Central memory CD4-positive, alpha-beta T cell (primary cell): ENCODE data around the gene FAM83F.

ENCODE experiments used
- DNase-seq: peaks from one replicate; pipeline ENCODE4 v3.0.0; 2022

The FAM83F gene

DNA sequence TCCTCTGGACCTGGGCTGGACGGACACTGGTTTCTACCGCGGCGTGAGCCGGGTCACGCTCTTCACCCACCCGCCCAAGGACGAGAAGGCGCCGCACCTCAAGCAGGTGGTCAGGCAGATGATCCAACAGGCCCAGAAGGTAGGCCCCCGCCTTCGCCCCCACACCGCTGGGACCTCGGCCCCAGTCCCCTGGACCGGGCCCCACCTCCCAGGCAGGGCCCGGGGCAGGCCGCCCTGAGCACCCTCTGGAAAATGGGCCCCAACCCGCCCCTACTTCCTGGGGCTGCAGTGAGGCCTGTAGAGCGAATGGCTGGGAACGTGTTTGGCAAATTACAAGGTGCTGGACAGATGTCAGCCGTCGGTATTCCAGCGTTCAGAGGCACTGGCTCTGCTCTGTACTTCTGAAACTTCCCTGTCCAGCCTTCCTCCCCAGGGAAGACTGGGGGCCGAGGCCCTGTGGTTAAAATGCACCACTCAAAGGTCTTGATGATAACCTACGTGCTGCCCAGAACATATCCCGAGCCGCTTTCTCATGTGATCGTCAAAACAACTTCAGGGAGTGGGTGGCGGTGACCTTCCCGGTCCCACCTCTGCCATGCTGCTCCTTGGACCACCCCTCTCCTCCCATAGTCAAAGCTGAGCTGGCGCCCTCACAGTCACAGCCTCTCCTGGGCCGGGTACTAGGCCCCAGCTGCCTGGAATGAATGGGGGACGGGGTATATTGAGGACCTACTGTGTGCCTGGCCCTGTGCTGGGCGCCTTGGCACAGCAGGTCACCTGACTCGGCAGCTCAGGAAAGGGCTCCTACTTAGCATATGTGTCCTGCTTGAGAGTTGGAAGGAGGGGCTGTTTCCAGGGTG is 869 bp downstream of the FAM83F start:
- DNase-seq = no peak

DNA sequence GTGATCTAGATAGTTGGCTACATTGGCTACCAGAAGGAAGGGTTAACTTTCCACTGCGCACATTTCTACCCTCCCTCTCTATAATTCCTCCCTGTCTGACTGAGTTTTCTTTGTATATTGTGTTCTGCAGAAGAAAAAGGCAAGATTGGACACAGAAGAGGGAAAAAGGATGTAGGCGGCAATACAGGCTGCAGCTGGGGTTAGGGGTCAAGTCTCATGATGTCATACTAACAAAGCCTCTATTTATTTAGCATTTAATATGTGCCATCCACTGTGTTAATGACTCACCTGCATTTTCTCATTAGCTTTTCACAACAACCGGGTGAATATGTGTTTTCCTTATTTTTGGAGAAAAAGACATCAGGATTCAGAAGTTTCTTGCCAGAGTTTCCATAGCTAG is 2.0 kb downstream of the FAM83F start:
- DNase-seq = no peak

DNA sequence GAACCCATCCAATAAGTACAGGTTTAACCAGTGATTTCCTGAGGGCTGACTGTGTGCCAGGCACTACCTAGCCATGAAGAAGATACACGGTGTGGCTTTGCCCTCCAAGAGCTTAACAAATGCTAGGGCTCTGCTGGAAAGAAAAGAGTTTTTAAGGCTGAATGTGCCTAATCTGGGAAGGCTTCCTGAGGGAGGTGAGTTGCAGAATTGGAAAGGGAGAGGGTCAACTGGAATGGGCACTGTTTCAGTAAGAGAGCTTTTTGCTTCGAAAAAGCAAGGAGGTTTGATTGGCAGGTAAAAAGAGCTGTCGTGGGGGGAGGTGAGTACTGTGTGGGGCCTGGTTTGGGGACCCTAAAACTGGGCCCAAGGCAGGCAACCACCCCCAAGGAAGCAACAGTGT is 2.7 kb downstream of the FAM83F start:
- no peak for DNase-seq

GRCh38 chr22:39997939-39998726 is 3.4 kb downstream of the FAM83F start:
- DNase-seq = no peak

DNA sequence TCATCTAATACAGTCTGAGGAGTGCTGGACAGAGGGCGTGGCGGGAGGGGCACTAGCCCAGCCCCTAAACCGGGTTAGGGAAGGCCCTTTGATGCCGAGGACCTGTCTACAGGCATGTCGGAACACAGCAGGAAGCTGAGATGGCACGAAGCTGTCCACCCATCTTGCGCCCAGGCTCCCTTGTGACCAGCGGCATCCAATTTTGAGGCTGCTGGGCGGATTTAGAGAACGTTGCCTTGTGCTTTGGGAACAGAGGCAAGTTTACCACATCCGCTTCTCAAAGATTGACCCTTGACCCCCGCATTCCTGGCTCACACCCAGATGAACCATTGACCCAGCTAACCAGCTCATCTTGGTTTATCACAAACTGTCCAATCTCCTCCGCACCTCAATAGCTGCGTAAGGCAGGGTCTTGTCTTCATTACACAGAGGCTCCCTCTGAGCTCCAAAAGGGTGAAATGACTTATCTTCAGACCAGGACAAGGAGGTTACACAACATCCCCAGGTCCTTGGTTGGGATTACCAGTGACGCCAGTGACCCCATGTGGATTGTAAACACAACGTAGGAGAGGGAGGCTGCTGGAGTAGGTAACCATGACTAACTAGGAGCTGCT is 4.5 kb downstream of the FAM83F start:
- DNase-seq = no peak

DNA sequence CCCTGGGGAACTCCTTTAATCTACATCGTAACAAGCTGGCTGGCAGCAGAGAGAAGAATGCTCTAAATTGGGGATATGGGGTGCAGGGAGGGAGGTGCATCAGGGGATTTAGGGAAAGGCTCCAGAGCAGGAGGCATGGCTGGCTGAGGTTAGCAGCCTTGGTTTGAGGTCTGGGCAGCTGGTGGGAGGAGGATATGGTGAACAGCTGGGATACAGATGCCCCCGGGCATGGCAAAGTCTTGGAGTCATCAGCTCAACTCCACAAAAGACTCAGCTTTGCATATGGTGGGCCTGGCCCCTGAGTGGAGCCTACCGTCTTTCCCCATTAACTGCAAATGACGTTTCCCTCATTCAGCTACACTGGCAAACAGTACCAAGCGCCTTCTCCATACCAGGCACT is 5.4 kb downstream of the FAM83F start:
- DNase-seq = no peak

GRCh38 chr22:40001106-40001505 is 6.4 kb downstream of the FAM83F start:
- DNase-seq = no peak

DNA sequence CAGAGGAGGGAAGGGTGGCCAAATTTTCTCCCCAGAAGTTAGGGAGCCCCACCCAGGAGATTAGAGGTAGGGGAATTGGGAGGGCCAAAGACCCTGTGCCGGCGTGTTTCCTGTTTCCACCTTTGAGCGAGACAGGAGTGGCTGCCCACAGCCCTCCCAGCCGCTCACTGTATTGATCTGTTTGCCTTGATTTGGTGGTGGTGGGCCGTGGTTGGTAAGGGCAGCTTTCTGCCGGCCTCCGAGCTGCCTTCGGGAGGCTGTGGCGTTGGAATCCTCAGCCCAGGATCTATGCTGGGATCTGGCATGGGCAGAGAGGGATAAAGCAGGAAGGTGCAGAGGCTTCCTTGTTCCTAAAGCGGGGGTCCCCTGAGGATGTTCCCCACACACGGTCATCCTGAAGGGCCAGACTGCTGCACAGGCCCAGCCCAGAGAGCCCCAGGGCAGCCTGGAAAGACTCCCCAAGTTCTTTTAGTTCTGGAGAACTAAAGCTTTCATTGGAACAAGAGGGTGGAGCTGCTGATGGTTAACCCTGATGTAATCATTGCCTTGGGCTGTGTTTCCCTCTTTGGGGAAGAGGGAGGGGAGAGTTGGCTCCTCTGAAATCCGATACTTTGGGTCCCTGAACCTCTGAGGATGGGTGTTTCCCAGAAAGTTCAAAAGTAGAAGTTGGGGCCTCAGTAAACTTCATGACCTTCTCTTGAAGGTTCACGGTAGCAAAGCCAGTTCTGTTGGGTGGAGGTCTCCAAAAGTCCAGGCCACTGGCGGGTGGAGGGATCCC is 7.2 kb downstream of the FAM83F start:
- no peak for DNase-seq

- DNase-seq = no peak
Observed at GRCh38 chr22:40002935-40003715, 8.4 kb downstream of the FAM83F start.

GRCh38 chr22:40004836-40005235 is 10.1 kb downstream of the FAM83F start:
- no peak for DNase-seq

DNA sequence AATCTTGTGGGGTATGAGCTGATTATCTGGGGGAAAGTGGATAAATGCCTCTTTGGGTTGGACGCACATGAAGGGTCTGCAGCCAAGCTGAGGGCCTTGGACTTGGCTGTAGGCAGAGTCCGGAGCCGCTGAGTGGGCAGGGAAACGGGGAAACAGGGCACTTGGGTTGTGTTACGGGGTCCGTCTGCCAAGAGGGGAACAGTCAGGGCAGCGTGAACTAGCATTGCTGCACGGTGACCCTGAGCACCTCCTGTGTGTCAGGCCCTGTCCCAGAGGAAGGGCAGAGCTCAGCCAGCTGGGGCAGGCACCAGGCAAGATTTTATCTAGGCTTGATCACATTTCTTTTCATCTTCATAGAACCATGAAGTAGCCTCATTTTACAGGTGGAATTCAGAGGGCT is 11.9 kb downstream of the FAM83F start:
- no peak for DNase-seq

GRCh38 chr22:40007853-40008710 is 13.3 kb downstream of the FAM83F start:
- DNase-seq = no peak

- no peak for DNase-seq
Observed at GRCh38 chr22:40008726-40009291, 14.1 kb downstream of the FAM83F start.

DNA sequence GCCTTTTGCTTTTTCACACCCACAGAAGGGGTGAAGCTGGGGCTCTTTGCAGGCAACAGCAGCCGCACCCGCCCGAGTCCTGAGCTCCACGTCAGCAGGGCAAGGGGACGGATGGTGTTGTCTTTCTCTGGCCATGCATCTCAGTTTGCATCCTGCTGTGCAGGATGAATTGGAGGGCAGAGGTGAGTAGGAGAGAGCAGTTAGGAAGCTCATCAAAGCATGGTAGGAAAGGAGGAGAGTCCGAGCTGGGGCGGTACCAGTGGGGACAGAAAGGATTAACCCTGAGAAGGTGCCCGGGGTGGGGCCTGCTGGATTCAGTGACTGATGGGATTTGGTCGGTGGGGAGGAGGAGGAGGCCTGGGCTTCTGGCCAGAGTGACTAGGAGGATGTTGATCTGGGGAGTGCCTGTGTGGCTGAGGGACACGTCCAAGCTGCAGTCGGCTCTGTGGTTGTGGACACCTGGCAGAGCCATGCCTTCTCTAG is 14.6 kb downstream of the FAM83F start:
- no peak for DNase-seq

DNA sequence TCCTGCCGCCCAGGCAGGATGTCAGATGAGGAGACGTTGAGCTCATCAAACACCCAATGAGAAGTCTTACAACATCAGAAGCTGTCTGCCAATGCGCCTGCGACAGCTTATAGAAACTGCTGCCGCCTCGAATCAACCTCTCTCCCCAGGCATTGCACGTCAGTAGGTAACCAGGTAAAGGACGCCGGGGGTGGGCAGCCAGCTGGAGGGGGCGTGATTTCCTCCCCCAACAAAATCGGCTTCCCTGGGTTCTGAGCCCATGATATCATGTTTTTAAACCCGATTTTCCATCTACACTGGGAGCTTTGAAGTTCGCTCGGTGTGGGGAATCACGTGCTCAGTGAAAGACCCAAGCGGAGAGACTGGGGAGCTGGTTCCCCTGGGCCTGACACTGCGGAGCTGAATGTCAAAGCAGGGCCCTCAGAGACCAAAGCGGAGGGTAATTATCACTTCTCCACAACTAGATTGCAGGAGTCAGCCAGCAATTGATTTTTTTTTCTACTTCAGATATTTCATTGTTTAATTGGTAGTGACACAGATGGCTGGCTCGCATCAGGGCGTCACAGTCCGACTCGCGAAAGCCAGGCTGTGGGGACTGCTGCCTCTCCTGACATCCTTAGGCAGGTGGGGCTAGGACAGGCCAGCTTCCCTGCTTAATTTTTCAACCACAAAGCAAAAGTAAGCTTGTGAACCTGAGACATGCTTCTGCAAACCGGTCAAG is 15.4 kb downstream of the FAM83F start:
- DNase-seq = peak; percentile 33

- DNase-seq = no peak
Observed at GRCh38 chr22:40010746-40011145, 16.0 kb downstream of the FAM83F start.

- DNase-seq = no peak
Observed at GRCh38 chr22:40014667-40015248, 20.0 kb downstream of the FAM83F start.

GRCh38 chr22:40015358-40015976 is 20.7 kb downstream of the FAM83F start:
- DNase-seq = no peak

- no peak for DNase-seq
Observed at GRCh38 chr22:40018051-40018450, 23.3 kb downstream of the FAM83F start.
